Vagina (tissue), 2 donors: Measurements from ENCODE around the gene NUP98. TPM values are rescaled to one million over a fixed set of nuclear protein-coding genes. Genes with fewer than 3 reads are reported as not detected.

Experiments
- DNase-seq, 2 donors: peaks; one replicate each; pipeline ENCODE4 v3.0.0-alpha.2; 2017; ENCODE audit errors: extremely low spot score in 2 of 2
- H3K27ac ChIP-seq: fragments of 200-600 bp; sonication (generic); one replicate; pipeline ENCODE4 v1.5.1; 2019
- H3K27me3 ChIP-seq: fragments of 200-600 bp; sonication (generic); one replicate; pipeline ENCODE4 v1.5.1; 2019
- H3K36me3 ChIP-seq, 2 donors: fragments of 200-600 bp; sonication (generic); one replicate each; pipeline ENCODE4 v1.5.1; 2017 to 2019
- H3K4me1 ChIP-seq: fragments of 200-600 bp; sonication (generic); one replicate; pipeline ENCODE4 v1.5.1; 2019
- H3K4me3 ChIP-seq, 2 donors: fragments of 200-600 bp; sonication (generic); 1 replicate in 1 of 2; 2 replicates in 1 of 2; pipeline ENCODE4 v1.5.1; 2016 to 2019
- H3K9me3 ChIP-seq: fragments of 200-600 bp; sonication (generic); one replicate; pipeline ENCODE4 v1.5.1; 2019
- CTCF ChIP-seq, 3 experiments: fragments of 450-650 bp in 2 of 3; fragments of 200-600 bp in 1 of 3; sonication (generic) in 1 of 3; IDR thresholded peaks; one replicate each; pipeline ENCODE4 v1.5.1; 2017 to 2019; ENCODE audit warnings: antibody characterized with exemption in 3 of 3, mild to moderate bottlenecking in 2 of 3, moderate library complexity in 2 of 3
- POLR2A ChIP-seq, 2 donors: fragments of 450-650 bp; IDR thresholded peaks; one replicate each; pipeline ENCODE4 v1.6.1; 2017; ENCODE audit warnings: antibody characterized with exemption in 2 of 2, mild to moderate bottlenecking in 2 of 2, moderate library complexity in 2 of 2
- POLR2AphosphoS5 ChIP-seq, 2 donors: sonication (generic); formaldehyde crosslinking; IDR thresholded peaks; one replicate each; pipeline ENCODE4 v1.9.0; 2017; ENCODE audit warnings: antibody characterized with exemption in 2 of 2, mild to moderate bottlenecking in 2 of 2, low read depth in 1 of 2; ENCODE audit not compliant: insufficient read depth in 1 of 2
- intact Hi-C: fragments of 100-400 bp; cut with DNase I; formaldehyde crosslinking; loops from one replicate; pipeline ENCODE4 v1.15.1; 2023
- total RNA-seq: library from RNA; depleted of rRNA; stranded (reverse); fragments of >200 nt; gene quantifications from one replicate; pipeline ENCODE4 v1.2.3, GENCODE V29; 2016

The NUP98 gene
- total RNA-seq, 1 donor from 2014 or later, result 110 TPM

- intact Hi-C loops, result no loop called here
- H3K4me3 ChIP-seq, result no peak overlapping the region
Measured at GRCh38 chr11:3827434-3828186, 30.3 kb upstream of the NUP98 start.

GRCh38 chr11:3826721-3827120, 29.4 kb upstream of the NUP98 start:
- Histone ChIP-seq H3K9me3 (no peaks in the 10 kb centered on the region), H3K27ac (no peak overlapping the region), H3K36me3 (peaks cover 0 to 19% of the 10 kb centered on the region in 2 donors), H3K4me1 (peaks cover 6% of the 10 kb centered on the region), H3K4me3 (no peak overlapping the region), H3K27me3 (no peaks in the 10 kb centered on the region)
- TF ChIP-seq POLR2AphosphoS5 (IDR thresholded peaks at IDR 0.05; ENCODE audit: insufficient read depth in 1 of 2, low read depth in 1 of 2) (no peak), CTCF (IDR thresholded peaks at IDR 0.05) (no peak), POLR2A (IDR thresholded peaks at IDR 0.05) (no peak)
- intact Hi-C loops, result no loop called here
- DNase-seq, result no peak

More at GRCh38 chr11:3827434-3828186, 30.3 kb upstream of the NUP98 start:
- H3K27ac ChIP-seq, result no peak overlapping the region
- no peaks in the 10 kb centered on the region for H3K9me3 ChIP-seq
- H3K4me1 ChIP-seq, result peaks cover 13% of the 10 kb centered on the region
- peaks cover 0 to 19% of the 10 kb centered on the region in 2 donors for H3K36me3 ChIP-seq
- no peak for TF ChIP-seq CTCF (IDR thresholded peaks at IDR 0.05)
- TF ChIP-seq POLR2AphosphoS5 (IDR thresholded peaks at IDR 0.05; ENCODE audit: insufficient read depth in 1 of 2, low read depth in 1 of 2), result no peak
- TF ChIP-seq POLR2A (IDR thresholded peaks at IDR 0.05), result no peak
- DNase-seq, result no peak
- no peaks in the 10 kb centered on the region for H3K27me3 ChIP-seq

GRCh38 chr11:3825473-3826154, 28.3 kb upstream of the NUP98 start:
- H3K27me3 ChIP-seq, result no peaks in the 10 kb centered on the region
- DNase-seq, result no peak
- H3K36me3 ChIP-seq, result peaks cover 0 to 19% of the 10 kb centered on the region in 2 donors
- TF ChIP-seq POLR2AphosphoS5 (IDR thresholded peaks at IDR 0.05; ENCODE audit: insufficient read depth in 1 of 2, low read depth in 1 of 2) (no peak), POLR2A (IDR thresholded peaks at IDR 0.05) (no peak), CTCF (IDR thresholded peaks at IDR 0.05) (no peak)
- no peak overlapping the region for H3K27ac ChIP-seq
- H3K4me3 ChIP-seq, result no peak overlapping the region
- intact Hi-C loops, result no loop called here
- no peaks in the 10 kb centered on the region for H3K9me3 ChIP-seq
- peaks cover 6% of the 10 kb centered on the region for H3K4me1 ChIP-seq

- TF ChIP-seq POLR2AphosphoS5 (IDR thresholded peaks at IDR 0.05; ENCODE audit: insufficient read depth in 1 of 2, low read depth in 1 of 2) (no peak), CTCF (IDR thresholded peaks at IDR 0.05) (peak in 1 of 3 experiments; percentile 33)
- peaks cover 6% of the 10 kb centered on the region for H3K4me1 ChIP-seq
- H3K36me3 ChIP-seq, result peaks cover 0 to 19% of the 10 kb centered on the region in 2 donors
- no peak overlapping the region for H3K4me3 ChIP-seq
- DNase-seq, result no peak
- intact Hi-C loops, result no loop called here
- no peaks in the 10 kb centered on the region for H3K9me3 ChIP-seq
- H3K27ac ChIP-seq, result no peak overlapping the region
- H3K27me3 ChIP-seq, result no peaks in the 10 kb centered on the region
Measured at GRCh38 chr11:3824714-3825472, 27.5 kb upstream of the NUP98 start.
